AG04450 (cell line): ENCODE results near the gene AQP12A. TPM values are rescaled to one million over a fixed set of nuclear protein-coding genes. Genes with fewer than 3 reads are reported as not detected.

Source experiments
- CTCF ChIA-PET: fragments of 300-600, 350-600 bp; formaldehyde crosslinking; extraction: SDS; loops from one replicate; lab custom pipeline; 2022; ENCODE audit warnings: antibody characterized with exemption, inconsistent platforms; lab: Charles Lee
- POLR2A ChIA-PET: fragments of 350-600 bp; formaldehyde crosslinking; extraction: SDS; loops from one replicate; lab custom pipeline; 2021; ENCODE audit warnings: antibody characterized with exemption, inconsistent platforms; lab: Yijun Ruan, JAX
- DNase-seq: peaks from one replicate; pipeline ENCODE4 v3.0.0-alpha.2; 2011; ENCODE audit warnings: low read depth, low spot score
- H3K27ac ChIP-seq: one replicate; pipeline ENCODE4 v1.5.1; 2012; ENCODE audit warnings: low read depth, low read length, control low read depth
- H3K27me3 ChIP-seq: one replicate; pipeline ENCODE4 v1.6.0; 2012; ENCODE audit warnings: low read length; ENCODE audit not compliant: control insufficient read depth, insufficient read depth
- H3K4me3 ChIP-seq: 2 replicates; pipeline ENCODE4 v1.5.1; 2011; ENCODE audit warnings: mild to moderate bottlenecking, low read depth, low read length, control low read depth
- H3K9me3 ChIP-seq: 2 replicates; pipeline ENCODE4 v1.5.1; 2012; ENCODE audit warnings: low read length; ENCODE audit not compliant: control insufficient read depth, insufficient read depth
- CTCF ChIP-seq: IDR thresholded peaks from 2 replicates; pipeline ENCODE4 v1.5.1; 2011; ENCODE audit warnings: low read depth, low read length, control low read depth, inconsistent platforms
- polyA plus RNA-seq: library from polyadenylated mRNA; depleted of rRNA; stranded (reverse); fragments of >200 nt; gene quantifications from 2 replicates; pipeline ENCODE4 v1.2.3, GENCODE V29; 2011

The AQP12A gene
- polyA plus RNA-seq, 1 experiment, result not detected

DNA sequence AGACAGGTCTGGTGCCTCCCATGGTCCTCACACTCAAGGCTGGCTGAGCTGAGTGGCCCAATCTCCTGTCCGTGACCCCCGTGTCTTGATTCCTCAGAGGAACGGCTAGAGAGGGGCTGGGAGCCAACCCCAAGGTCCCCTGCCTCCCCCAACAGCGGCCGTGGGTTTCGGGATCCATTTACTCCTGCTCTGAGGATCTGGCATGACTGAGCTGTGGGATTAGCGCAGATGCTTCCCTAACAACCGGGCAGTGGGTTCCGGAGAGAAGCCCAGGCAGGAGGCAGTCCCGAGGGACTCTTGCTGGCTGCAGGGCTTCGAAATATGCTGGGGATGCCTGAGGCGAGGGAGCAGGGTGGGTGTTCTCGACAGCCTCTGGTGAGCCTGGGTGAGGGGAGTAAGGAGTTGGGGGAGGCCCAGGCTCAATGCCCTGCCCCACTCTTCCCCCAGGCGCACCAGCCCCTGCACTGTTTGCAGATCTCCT is 47.5 kb upstream of the AQP12A start:
- H3K9me3 ChIP-seq, result peaks cover 5% of the 10 kb centered on the region; the same call in 1 of the 2 replicates
- no peak for TF ChIP-seq CTCF
- no peak for DNase-seq
- peaks cover 35% of the 10 kb centered on the region for H3K27me3 ChIP-seq
- CTCF ChIA-PET, result no interaction called here
- POLR2A ChIA-PET, result no interaction called here
- H3K4me3 ChIP-seq, result no peak overlapping the region
- H3K27ac ChIP-seq, result no peak overlapping the region

- DNase-seq, result no peak
- CTCF ChIA-PET, result no interaction called here
- Histone ChIP-seq H3K27ac (no peak overlapping the region), H3K4me3 (no peak overlapping the region), H3K27me3 (peaks cover 39% of the 10 kb centered on the region), H3K9me3 (peaks cover 2% of the 10 kb centered on the region; the same call in 1 of the 2 replicates)
- POLR2A ChIA-PET, result no interaction called here
- TF ChIP-seq CTCF, result no peak
These were observed 46.8 kb upstream of the AQP12A start for GRCh38 chr2:240644859-240645301.

GRCh38 chr2:240645346-240645745 is 46.3 kb upstream of the AQP12A start:
- no peak for DNase-seq
- no peak overlapping the region for H3K4me3 ChIP-seq
- peaks cover 39% of the 10 kb centered on the region for H3K27me3 ChIP-seq
- no peak overlapping the region for H3K27ac ChIP-seq
- ChIA-PET CTCF (no interaction called here), POLR2A (no interaction called here)
- no peak for TF ChIP-seq CTCF
- peaks cover 2% of the 10 kb centered on the region; the same call in 1 of the 2 replicates for H3K9me3 ChIP-seq

DNA sequence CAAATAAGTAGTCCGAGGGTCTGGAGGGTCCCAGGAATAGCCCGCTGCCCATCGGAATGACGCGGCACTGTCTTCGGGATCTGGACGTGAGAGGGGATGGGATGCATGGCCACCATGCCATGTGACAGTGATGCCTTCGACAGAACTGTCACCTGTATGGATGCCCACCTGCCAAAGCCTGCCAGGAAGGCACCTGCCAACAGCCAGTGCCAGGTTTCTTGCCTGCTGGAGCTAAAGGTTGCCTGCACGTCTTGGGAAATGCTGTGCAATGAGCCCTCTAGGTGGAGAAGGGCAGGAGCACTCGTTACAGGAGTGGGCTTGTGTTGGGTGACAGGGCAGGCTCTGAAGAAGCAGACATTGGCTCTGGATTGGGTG is 45.9 kb upstream of the AQP12A start:
- no peak for DNase-seq
- no peak overlapping the region for H3K27ac ChIP-seq
- ChIA-PET CTCF (no interaction called here), POLR2A (no interaction called here)
- peaks cover 39% of the 10 kb centered on the region for H3K27me3 ChIP-seq
- TF ChIP-seq CTCF, result no peak
- H3K9me3 ChIP-seq, result peaks cover 2% of the 10 kb centered on the region; the same call in 1 of the 2 replicates
- H3K4me3 ChIP-seq, result no peak overlapping the region

- Histone ChIP-seq H3K4me3 (no peak overlapping the region), H3K9me3 (no peaks in the 10 kb centered on the region; the same call in 1 of the 2 replicates), H3K27me3 (peaks cover 43% of the 10 kb centered on the region), H3K27ac (no peak overlapping the region)
- no peak for DNase-seq
- TF ChIP-seq CTCF, result no peak
- POLR2A ChIA-PET, result no interaction called here
- CTCF ChIA-PET, result no interaction called here
These were observed 45.3 kb upstream of the AQP12A start for GRCh38 chr2:240646176-240646899.
